GM23248 (cell line): Measurements from ENCODE around the gene SLC18A3.

Experiments used
- EZH2 ChIP-seq: fragments of 200-600 bp; sonication (generic); IDR thresholded peaks from 2 replicates; pipeline ENCODE4 v1.6.1; 2018; ENCODE audit warnings: antibody characterized with exemption, mild to moderate bottlenecking; ENCODE audit not compliant: insufficient read depth, poor library complexity, severe bottlenecking
- EZH2phosphoT487 ChIP-seq: fragments of 200-600 bp; sonication (generic); IDR thresholded peaks from 2 replicates; pipeline ENCODE4 v1.6.1; 2018; ENCODE audit warnings: antibody characterized with exemption, moderate library complexity, mild to moderate bottlenecking, low read depth; ENCODE audit not compliant: insufficient read depth

- no peak for TF ChIP-seq EZH2phosphoT487
- TF ChIP-seq EZH2: no peak
Measured at GRCh38 chr10:49644035-49644646, 34.0 kb downstream of the SLC18A3 start.
